GM15510 (cell line): ENCODE data around the gene KRT28.

ENCODE experiments used
- POLR2A ChIP-seq: IDR thresholded peaks from 3 replicates; pipeline ENCODE4 v1.6.1; 2011; ENCODE audit warnings: borderline replicate concordance; ENCODE audit not compliant: insufficient read length; ENCODE audit errors: extremely low read depth

The KRT28 gene

GRCh38 chr17:40760105-40761016, 39.4 kb downstream of the KRT28 start:
- no peak for TF ChIP-seq POLR2A

GRCh38 chr17:40755231-40755630, 44.5 kb downstream of the KRT28 start, which contains the start of gene KRT25:
TSS of gene KRT25 (minus strand) at chr17:40755331. CDS start at chr17:40755271, 60 bp downstream.
- no peak for TF ChIP-seq POLR2A

- TF ChIP-seq POLR2A, result no peak
These were observed 46.0 kb downstream of the KRT28 start for GRCh38 chr17:40753804-40754203.

- no peak for TF ChIP-seq POLR2A
These were observed 48.7 kb downstream of the KRT28 start for GRCh38 chr17:40751065-40751464.

GRCh38 chr17:40750391-40750790, 49.4 kb downstream of the KRT28 start:
- no peak for TF ChIP-seq POLR2A
